GM21515 (cell line): ENCODE data around the gene POLA1.

Experiments
- ATAC-seq: cut with Tn5 transposase; IDR thresholded peaks from one replicate; pipeline ENCODE4 v1.9.1; 2021; ENCODE audit not compliant: unreplicated experiment

The POLA1 gene

GRCh38 chrX:25020391-25020904, 326.7 kb downstream of the POLA1 start:
- ATAC-seq = no peak

- no peak for ATAC-seq
Observed at GRCh38 chrX:25020905-25021449, 327.3 kb downstream of the POLA1 start.

GRCh38 chrX:25022499-25023325, 329.0 kb downstream of the POLA1 start:
- no peak for ATAC-seq

- no peak for ATAC-seq
Observed at GRCh38 chrX:25023908-25024307, 330.2 kb downstream of the POLA1 start.

- no peak for ATAC-seq
Observed at GRCh38 chrX:25025615-25026014, 331.9 kb downstream of the POLA1 start.

GRCh38 chrX:25026576-25026975, 332.9 kb downstream of the POLA1 start:
- no peak for ATAC-seq

GRCh38 chrX:25028726-25029125, 335.0 kb downstream of the POLA1 start:
- ATAC-seq = no peak

GRCh38 chrX:25029288-25029825, 335.6 kb downstream of the POLA1 start:
- no peak for ATAC-seq

- no peak for ATAC-seq
Observed at GRCh38 chrX:25034889-25035288, 341.2 kb downstream of the POLA1 start.

- no peak for ATAC-seq
Observed at GRCh38 chrX:25039036-25039435, 345.3 kb downstream of the POLA1 start.

GRCh38 chrX:25043192-25043591, 349.5 kb downstream of the POLA1 start:
- no peak for ATAC-seq
